GM21717 (cell line): ENCODE data around the gene BRAP.
A peak's percentile ranks its signal among the peaks of the same experiment; 100 is the strongest.
"Not testable (repeated sequence)": the region's sequence is repeated elsewhere in the genome, so short reads cannot be mapped to it uniquely, and the experiment has no call there.

ENCODE experiments used
- ATAC-seq: cut with Tn5 transposase; IDR thresholded peaks from one replicate; pipeline ENCODE4 v1.9.1; 2021; ENCODE audit warnings: mild to moderate bottlenecking, moderate library complexity; ENCODE audit not compliant: unreplicated experiment

BRAP gene, protein sequence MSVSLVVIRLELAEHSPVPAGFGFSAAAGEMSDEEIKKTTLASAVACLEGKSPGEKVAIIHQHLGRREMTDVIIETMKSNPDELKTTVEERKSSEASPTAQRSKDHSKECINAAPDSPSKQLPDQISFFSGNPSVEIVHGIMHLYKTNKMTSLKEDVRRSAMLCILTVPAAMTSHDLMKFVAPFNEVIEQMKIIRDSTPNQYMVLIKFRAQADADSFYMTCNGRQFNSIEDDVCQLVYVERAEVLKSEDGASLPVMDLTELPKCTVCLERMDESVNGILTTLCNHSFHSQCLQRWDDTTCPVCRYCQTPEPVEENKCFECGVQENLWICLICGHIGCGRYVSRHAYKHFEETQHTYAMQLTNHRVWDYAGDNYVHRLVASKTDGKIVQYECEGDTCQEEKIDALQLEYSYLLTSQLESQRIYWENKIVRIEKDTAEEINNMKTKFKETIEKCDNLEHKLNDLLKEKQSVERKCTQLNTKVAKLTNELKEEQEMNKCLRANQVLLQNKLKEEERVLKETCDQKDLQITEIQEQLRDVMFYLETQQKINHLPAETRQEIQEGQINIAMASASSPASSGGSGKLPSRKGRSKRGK

GRCh38 chr12:111685811-111686573 lies at the start of gene BRAP, which contains the start of gene ACAD10:
TSS of gene BRAP (minus strand) at chr12:111685956. CDS start at chr12:111685792, 164 bp downstream.
TSS of gene ACAD10 (plus strand) at chr12:111686053. CDS start at chr12:111692710, 6,657 bp downstream.
- peak; percentile 83 for ATAC-seq

DNA sequence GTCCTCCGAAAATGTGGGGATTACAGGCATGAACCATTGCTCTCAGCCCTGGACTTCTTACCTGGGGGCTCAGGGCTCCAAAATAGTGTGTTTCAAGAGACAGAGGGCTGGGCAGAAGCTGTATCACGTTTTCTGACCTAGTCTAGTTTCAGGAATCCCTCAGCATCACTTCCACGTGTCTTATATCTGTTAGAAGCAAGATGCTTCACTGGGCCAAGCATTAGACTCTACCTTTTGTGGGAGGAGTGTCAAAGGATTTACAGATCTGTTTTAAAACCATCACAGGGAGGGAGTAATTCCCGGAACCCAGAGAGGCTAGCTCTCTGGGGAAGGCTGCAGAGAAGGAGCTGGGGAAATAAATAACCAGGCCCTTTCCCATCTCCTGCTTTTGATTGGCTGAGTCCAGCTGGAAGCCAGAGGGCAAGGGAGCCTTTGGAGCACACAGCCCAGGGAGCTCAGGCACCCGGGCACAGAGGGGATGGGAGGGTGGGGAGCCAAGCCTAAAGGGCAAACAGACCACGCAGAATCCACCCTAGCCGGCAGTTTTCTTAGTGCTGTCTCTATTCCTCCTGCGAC lies 47.7 kb upstream of the BRAP start:
- no peak for ATAC-seq

GRCh38 chr12:111732786-111733185 lies 47.0 kb upstream of the BRAP start:
- ATAC-seq = no peak

DNA sequence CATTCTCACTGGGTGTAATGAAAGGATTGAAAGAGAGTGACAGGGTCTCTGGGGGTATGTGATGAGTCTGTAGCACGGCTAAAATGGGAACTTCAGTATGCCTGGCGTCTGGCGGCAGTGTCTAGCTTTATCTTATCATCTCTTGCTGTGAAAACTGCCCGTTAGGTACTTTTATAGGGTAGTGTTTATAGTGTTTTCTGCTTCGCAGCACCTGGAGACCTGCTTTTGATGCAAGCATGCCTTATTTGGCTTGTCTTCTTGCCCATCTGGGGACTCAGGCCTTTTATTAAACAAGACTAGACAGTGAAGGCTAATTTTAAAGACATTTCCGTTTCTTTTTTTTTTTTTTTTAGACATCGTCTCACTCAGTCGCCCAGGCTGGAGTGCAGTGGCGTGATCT lies 44.7 kb upstream of the BRAP start:
- ATAC-seq = no peak

DNA sequence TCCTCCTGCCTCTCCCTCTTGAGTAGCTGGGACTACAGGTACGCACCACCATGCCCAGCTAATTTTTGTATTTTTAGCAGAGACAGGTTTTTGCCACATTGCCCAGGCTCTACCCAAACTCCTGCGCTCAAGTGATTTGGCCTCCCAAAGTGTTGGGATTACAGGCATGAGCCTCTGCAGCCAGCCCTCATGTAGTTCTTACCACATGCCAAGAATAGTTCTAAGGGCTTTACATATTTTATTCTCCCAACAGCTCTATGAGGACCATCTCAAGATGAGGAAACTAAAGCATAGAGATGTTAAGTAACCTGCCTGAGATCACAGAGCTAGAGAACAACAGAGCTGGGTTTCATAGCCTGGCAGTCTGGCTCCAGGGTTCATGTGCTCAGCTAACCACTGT lies 43.0 kb upstream of the BRAP start:
- no peak for ATAC-seq

DNA sequence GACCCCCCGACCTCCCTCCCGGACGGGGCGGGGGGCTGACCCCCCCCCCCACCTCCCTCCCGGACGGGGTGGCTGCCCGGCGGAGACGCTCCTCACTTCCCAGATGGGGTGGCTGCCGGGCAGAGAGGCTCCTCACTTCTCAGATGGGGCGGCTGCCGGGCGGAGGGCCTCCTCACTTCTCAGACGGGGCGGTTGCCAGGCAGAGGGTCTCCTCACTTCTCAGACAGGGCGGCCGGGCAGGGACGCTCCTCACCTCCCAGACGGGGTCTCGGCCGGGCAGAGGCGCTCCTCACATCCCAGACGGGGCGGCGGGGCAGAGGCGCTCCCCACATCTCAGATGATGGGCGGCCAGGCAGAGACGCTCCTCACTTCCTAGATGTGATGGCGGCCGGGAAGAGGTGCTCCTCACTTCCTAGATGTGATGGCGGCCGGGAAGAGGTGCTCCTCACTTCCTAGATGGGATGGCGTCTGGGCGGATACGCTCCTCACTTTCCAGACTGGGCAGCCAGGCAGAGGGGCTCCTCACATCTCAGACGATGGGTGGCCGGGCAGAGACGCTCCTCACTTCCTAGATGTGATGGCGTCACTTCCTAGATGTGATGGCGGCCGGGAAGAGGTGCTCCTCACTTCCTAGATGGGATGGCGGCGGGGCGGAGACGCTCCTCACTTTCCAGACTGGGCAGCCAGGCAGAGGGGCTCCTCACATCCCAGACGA lies 38.0 kb upstream of the BRAP start:
- ATAC-seq = not testable (repeated sequence)

DNA sequence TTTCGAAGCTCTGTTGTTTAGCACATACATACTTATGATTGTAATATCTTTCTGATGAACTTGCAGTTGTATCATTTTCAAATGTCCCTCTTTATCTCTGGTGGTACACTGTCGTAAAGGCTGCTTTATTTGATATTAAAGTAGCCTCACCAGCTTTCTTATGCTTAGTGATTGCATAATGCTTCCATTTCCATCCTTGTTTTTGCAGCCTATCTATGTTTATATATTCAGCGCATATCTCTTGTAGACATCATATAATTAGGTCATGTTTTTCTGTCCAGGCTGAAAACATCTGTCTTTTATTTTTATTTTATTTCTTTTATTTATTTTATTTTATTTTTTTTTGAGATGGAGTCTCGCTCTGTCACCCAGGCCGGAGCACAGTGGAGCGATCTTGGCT lies 34.7 kb upstream of the BRAP start:
- no peak for ATAC-seq

GRCh38 chr12:111719316-111719715 lies 33.6 kb upstream of the BRAP start:
- not testable (repeated sequence) for ATAC-seq

DNA sequence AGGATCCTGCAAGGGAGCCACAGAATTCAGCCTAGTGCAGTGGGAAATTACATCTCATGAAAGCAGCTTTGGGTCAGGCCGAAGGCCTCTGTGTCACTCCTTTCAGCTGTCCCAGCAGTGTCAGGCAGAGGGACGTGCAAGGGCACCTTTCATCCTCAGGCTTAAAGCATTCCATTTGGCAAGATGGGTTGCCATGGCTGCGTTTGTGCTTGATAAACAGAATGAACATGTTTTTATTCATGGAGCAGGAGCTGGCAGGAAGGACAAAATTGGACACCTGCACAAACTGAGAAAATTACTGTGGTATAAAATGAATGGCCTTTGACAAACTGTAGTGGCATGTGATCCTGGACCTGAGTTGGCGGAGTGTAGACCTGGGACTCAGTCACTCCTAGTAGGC lies 29.5 kb upstream of the BRAP start:
- no peak for ATAC-seq

DNA sequence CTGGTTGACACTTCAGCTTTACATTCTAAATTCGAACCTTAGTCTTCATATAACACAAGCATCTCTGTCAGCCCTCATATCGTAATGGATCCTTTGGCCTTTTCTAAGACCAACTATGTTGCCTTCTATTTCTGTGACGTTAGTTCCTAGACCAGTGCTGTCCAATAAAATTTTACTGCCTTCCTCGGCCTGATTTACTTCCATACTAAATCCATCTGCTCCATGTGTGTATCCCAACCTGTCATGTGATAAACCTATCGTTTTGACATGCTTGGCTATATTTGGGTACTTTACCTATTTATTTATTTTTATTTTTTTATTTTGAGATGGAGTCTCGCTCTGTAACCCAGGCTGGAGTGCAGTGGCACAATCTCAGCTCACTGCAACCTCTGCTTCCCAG lies 20.4 kb upstream of the BRAP start:
- no peak for ATAC-seq

DNA sequence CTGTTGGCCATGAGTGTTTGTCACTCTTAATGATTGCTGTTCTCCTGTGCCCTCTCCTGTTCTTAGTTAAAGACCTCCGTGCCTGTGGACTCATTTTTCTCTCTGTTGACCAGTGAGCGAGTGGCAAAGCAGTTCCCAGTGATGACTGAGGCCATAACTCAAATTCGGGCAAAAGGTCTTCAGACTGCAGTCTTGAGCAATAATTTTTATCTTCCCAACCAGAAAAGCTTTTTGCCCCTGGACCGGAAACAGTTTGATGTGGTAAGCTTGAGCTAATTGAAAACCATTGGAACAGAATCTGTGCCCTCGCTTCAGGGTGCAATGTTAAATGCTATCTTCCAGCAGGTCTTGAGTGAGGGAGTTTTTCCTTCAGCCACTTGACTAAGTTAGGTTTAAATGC lies 19.9 kb upstream of the BRAP start:
- no peak for ATAC-seq

DNA sequence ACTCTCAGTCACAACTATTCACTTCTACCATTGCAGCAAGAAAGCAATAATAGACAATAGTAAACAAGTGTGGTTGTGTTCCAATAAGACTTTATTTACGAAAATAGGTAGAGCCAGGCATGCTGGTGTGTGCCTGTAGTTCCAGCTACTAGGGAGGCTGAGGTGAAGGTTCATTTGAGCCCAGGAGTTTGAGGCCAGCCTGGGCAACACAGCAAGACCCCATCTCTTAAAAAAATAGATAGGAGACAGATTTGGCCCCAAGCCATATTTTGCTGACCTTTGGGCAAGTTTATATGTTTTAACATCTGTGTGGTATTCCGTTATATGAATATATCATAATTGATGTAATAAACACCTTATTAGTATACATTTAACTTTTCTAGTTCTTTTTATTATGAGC lies 14.2 kb upstream of the BRAP start:
- no peak for ATAC-seq

DNA sequence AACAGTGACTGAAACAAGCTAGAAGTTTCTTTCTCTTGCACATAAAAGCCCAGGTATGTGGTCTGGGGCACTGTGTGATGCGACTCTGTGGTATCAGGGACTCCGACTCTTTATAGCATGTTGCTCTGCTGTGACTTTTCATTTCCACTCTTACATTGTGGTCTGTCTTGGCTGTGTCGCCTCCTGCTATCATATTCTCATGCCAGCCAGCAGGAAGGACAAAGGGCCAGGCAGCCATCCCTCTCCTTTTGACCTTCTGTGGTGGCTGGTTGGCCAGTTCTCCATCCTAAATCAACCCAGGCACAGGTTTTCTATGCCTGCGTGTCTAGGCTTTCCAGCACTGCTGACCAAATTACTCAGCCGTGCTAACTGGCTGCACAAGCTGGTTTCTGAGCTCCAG lies 8.1 kb upstream of the BRAP start:
- no peak for ATAC-seq

- no peak for ATAC-seq
These were observed 6.9 kb upstream of the BRAP start for GRCh38 chr12:111692575-111693210.

GRCh38 chr12:111691262-111691661 lies 5.5 kb upstream of the BRAP start:
- ATAC-seq = no peak

DNA sequence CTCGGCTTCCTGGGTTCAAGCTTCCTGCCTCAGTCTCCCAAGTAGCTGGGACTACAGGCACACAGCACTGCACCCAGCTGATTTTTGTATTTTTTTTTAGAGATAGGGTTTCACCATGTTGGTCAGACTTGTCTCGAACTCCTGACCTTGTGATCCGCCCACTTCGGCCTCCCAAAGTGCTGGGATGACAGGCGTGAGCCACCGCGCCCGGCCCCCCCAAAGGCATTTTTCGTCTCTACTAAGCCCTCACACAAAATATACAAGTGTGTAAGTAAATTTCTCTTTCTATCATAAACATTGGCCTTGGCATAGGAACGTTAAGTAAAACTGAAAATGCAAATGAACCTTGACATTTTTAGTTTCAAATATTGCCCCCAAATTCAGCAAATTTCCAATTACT lies 2.2 kb upstream of the BRAP start:
- ATAC-seq = no peak

GRCh38 chr12:111687255-111687654 lies 1.5 kb upstream of the BRAP start:
- no peak for ATAC-seq

DNA sequence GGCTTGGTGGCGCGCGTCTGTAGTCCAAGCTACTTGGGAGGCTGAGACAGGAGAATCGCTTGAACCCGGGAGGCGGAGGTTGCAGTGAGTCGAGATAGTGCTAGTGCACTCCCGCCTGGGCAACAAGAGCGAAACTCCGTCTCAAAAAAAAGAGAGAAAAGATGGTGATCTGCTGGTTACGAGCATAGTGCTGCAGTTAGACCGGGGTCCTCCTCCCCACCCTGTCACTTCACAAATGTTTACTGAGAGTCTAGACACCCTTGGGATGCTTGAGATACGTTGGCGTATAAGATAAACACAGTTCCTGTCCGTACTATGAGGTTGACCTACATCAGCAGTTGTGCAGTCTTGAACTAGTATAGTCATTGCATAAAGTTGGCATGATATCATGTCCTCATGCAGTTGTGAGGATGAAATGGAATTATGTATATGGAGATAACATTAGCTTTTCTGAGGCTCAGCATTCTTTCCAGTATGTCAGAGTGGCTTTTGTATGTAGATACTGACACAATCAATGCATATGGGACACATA lies 884 bp upstream of the BRAP start:
- ATAC-seq = no peak

DNA sequence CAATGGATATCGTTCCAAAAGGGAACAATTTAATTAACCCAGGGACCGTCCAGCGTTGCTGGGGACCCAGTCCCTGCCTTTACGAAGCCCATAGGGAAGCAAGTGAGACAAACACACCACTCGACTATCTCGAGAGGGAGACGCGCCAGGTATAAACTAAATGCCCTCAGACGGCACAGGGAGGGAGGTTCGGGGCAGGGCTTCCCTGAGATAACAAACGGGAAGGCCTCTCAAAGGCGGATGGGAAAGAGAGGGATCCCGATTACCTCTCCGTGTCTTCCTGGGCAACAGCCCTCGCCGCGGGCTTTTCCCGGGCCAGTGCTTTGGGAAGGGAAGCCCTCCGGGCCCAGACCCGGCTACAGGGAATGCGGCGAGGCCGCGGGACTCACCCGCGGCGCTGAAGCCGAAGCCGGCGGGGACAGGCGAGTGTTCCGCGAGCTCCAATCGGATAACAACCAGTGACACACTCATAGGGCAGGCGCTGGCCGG lies 390 bp downstream of the BRAP start:
- peak; percentile 10 for ATAC-seq
